Measurements from ENCODE around the gene PAM. TPM values are rescaled to one million over a fixed set of nuclear protein-coding genes. Genes with fewer than 3 reads are reported as not detected.

The PAM gene
- polyA plus RNA-seq, 1 donor (not counting 4 experiments of a cell fraction or from before 2014, with no cell fraction given): 149 TPM

DNA sequence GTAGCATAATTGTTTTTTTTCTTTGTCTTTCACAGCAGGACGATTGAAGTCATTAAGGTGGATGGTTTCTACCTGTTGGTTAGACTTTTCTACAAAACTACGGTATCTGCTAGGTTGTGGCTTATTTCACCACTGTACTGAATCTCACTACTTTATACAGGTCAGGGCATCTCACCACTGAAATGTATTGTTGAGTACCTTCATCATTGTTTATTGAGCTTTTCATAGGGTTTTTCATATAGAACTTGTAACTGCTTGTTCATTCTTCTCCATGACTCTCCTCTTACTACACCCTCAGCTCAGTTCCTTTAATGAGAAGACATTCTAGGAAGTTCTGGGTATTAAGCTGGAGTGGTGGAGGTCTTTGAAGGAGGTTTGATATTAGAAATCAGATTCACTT is 75.1 kb downstream of the PAM start:
- no peak overlapping the region for H3K27ac ChIP-seq (ENCODE audit: control insufficient read depth, insufficient read depth, low read length)
- H3K4me3 ChIP-seq (ENCODE audit: control insufficient read depth in 2 of 3, extremely low read depth in 1 of 3, insufficient read depth in 2 of 3, low read depth in 1 of 3, low read length in 3 of 3): no peak overlapping the region
- H3K9me1 ChIP-seq (ENCODE audit: control insufficient read depth, extremely low read depth, insufficient read depth, low read length): no peaks in the 10 kb centered on the region
- H3K9me3 ChIP-seq (ENCODE audit: control insufficient read depth, low read depth, low read length): no peaks in the 10 kb centered on the region
- H2AFZ ChIP-seq (ENCODE audit: control insufficient read depth, low read length): no peak overlapping the region
- no peaks in the 10 kb centered on the region for H3K36me3 ChIP-seq (ENCODE audit: control insufficient read depth in 2 of 2, extremely low read depth in 1 of 2, insufficient read depth in 2 of 2, low read length in 2 of 2)
- no peaks in the 10 kb centered on the region for H3K27me3 ChIP-seq (ENCODE audit: control insufficient read depth, extremely low read depth, insufficient read depth, low read length)
- TF ChIP-seq, protein P1, sequence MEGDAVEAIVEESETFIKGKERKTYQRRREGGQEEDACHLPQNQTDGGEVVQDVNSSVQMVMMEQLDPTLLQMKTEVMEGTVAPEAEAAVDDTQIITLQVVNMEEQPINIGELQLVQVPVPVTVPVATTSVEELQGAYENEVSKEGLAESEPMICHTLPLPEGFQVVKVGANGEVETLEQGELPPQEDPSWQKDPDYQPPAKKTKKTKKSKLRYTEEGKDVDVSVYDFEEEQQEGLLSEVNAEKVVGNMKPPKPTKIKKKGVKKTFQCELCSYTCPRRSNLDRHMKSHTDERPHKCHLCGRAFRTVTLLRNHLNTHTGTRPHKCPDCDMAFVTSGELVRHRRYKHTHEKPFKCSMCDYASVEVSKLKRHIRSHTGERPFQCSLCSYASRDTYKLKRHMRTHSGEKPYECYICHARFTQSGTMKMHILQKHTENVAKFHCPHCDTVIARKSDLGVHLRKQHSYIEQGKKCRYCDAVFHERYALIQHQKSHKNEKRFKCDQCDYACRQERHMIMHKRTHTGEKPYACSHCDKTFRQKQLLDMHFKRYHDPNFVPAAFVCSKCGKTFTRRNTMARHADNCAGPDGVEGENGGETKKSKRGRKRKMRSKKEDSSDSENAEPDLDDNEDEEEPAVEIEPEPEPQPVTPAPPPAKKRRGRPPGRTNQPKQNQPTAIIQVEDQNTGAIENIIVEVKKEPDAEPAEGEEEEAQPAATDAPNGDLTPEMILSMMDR (optimal IDR thresholded peaks at IDR 0.05 in 1 of 3, IDR thresholded peaks at IDR 0.05 in 1 of 3, conservative IDR thresholded peaks at IDR 0.05 in 1 of 3; ENCODE audit: extremely low read depth in 1 of 3, insufficient read depth in 2 of 3, low read length in 3 of 3): no peak
- TF ChIP-seq EZH2 (IDR thresholded peaks at IDR 0.05; ENCODE audit: low read length): no peak
- DNase-seq (ENCODE audit: low read depth, low spot score) (no peak), FAIRE-seq (no peak)
- no peaks in the 10 kb centered on the region for H4K20me1 ChIP-seq (ENCODE audit: control insufficient read depth, extremely low read depth, insufficient read depth, low read length)
- peaks cover 6% of the 10 kb centered on the region for H3K4me1 ChIP-seq (ENCODE audit: control insufficient read depth, extremely low read depth, insufficient read depth, low read length)
- H3K9ac ChIP-seq (ENCODE audit: control insufficient read depth, extremely low read depth, insufficient read depth, low read length): no peak overlapping the region
- H3K4me2 ChIP-seq (ENCODE audit: control insufficient read depth, extremely low read depth, insufficient read depth, low read depth, low read length): no peak overlapping the region
- no peaks in the 10 kb centered on the region for H3K79me2 ChIP-seq (ENCODE audit: control insufficient read depth, insufficient read depth, low read length)
- dilution Hi-C loops (cut with MboI; ENCODE audit: extremely low pct_ligation_motif_present, low sequenced_read_pairs): no loop called here

GRCh38 chr5:102832445-102832844 is 77.3 kb downstream of the PAM start:
- no peak for TF ChIP-seq EZH2 (IDR thresholded peaks at IDR 0.05; ENCODE audit: low read length)
- TF ChIP-seq, protein P1 (optimal IDR thresholded peaks at IDR 0.05 in 1 of 3, IDR thresholded peaks at IDR 0.05 in 1 of 3, conservative IDR thresholded peaks at IDR 0.05 in 1 of 3; ENCODE audit: extremely low read depth in 1 of 3, insufficient read depth in 2 of 3, low read length in 3 of 3): no peak
- H3K4me2 ChIP-seq (ENCODE audit: control insufficient read depth, extremely low read depth, insufficient read depth, low read depth, low read length): no peak overlapping the region
- no peaks in the 10 kb centered on the region for H3K9me3 ChIP-seq (ENCODE audit: control insufficient read depth, low read depth, low read length)
- H3K36me3 ChIP-seq (ENCODE audit: control insufficient read depth in 2 of 2, extremely low read depth in 1 of 2, insufficient read depth in 2 of 2, low read length in 2 of 2): no peaks in the 10 kb centered on the region
- no peaks in the 10 kb centered on the region for H3K79me2 ChIP-seq (ENCODE audit: control insufficient read depth, insufficient read depth, low read length)
- H2AFZ ChIP-seq (ENCODE audit: control insufficient read depth, low read length): no peak overlapping the region
- H3K4me3 ChIP-seq (ENCODE audit: control insufficient read depth in 2 of 3, extremely low read depth in 1 of 3, insufficient read depth in 2 of 3, low read depth in 1 of 3, low read length in 3 of 3): no peak overlapping the region
- H3K27ac ChIP-seq (ENCODE audit: control insufficient read depth, insufficient read depth, low read length): no peak overlapping the region
- H3K9me1 ChIP-seq (ENCODE audit: control insufficient read depth, extremely low read depth, insufficient read depth, low read length): no peaks in the 10 kb centered on the region
- FAIRE-seq: no peak
- no peaks in the 10 kb centered on the region for H3K27me3 ChIP-seq (ENCODE audit: control insufficient read depth, extremely low read depth, insufficient read depth, low read length)
- dilution Hi-C loops (cut with MboI; ENCODE audit: extremely low pct_ligation_motif_present, low sequenced_read_pairs): no loop called here
- no peaks in the 10 kb centered on the region for H3K4me1 ChIP-seq (ENCODE audit: control insufficient read depth, extremely low read depth, insufficient read depth, low read length)
- no peak overlapping the region for H3K9ac ChIP-seq (ENCODE audit: control insufficient read depth, extremely low read depth, insufficient read depth, low read length)
- no peaks in the 10 kb centered on the region for H4K20me1 ChIP-seq (ENCODE audit: control insufficient read depth, extremely low read depth, insufficient read depth, low read length)
- DNase-seq (ENCODE audit: low read depth, low spot score): no peak
